HL-60 (cell line): ENCODE results near the gene MEF2C.

Experiments
- GABPA ChIP-seq: IDR thresholded peaks from 2 replicates; pipeline ENCODE4 v1.6.1; 2012; ENCODE audit warnings: low read depth
- POLR2AphosphoS5 ChIP-seq: IDR thresholded peaks from 2 replicates; pipeline ENCODE4 v1.6.1; 2012; ENCODE audit warnings: low read depth
- SPI1 ChIP-seq: IDR thresholded peaks from 2 replicates; pipeline ENCODE4 v1.6.1; 2012; ENCODE audit warnings: low read depth, mild to moderate bottlenecking, borderline replicate concordance
- TF ChIP-seq, protein P1 (sequence below): IDR thresholded peaks from one replicate; pipeline ENCODE4 v1.5.1; 2011; ENCODE audit warnings: low read length, control low read depth, inconsistent platforms; ENCODE audit not compliant: insufficient read depth
- TF ChIP-seq, protein P2 (sequence below): IDR thresholded peaks from 2 replicates; pipeline ENCODE4 v1.6.1; 2012; ENCODE audit warnings: low read depth; ENCODE audit not compliant: insufficient replicate concordance

DNA sequence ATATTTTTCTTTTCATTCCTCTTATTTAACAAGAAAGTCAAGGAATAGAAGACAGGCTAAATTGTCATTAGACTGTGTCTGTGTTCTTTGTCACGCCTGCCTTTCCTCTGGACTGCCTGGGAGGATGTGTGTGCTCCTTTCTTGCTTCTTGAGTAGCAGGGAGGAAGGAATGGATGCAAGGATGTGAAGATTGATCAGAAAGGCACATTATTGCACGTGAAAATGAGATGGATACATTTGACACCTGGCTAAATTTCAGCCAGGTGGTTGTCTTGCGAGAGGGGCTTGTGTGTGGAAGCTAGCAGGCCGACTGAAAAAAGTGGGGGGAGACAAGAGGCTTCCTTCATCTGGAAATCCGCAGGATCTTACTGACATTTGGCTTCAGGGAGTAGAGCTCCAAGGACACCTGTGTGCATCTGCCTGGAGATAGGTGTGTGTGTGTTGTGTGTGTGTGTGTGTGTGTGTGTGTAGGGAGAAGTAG, 200.1 kb downstream of the MEF2C start:
- TF ChIP-seq, protein P1, sequence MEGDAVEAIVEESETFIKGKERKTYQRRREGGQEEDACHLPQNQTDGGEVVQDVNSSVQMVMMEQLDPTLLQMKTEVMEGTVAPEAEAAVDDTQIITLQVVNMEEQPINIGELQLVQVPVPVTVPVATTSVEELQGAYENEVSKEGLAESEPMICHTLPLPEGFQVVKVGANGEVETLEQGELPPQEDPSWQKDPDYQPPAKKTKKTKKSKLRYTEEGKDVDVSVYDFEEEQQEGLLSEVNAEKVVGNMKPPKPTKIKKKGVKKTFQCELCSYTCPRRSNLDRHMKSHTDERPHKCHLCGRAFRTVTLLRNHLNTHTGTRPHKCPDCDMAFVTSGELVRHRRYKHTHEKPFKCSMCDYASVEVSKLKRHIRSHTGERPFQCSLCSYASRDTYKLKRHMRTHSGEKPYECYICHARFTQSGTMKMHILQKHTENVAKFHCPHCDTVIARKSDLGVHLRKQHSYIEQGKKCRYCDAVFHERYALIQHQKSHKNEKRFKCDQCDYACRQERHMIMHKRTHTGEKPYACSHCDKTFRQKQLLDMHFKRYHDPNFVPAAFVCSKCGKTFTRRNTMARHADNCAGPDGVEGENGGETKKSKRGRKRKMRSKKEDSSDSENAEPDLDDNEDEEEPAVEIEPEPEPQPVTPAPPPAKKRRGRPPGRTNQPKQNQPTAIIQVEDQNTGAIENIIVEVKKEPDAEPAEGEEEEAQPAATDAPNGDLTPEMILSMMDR, result no peak
- TF ChIP-seq, protein P2, sequence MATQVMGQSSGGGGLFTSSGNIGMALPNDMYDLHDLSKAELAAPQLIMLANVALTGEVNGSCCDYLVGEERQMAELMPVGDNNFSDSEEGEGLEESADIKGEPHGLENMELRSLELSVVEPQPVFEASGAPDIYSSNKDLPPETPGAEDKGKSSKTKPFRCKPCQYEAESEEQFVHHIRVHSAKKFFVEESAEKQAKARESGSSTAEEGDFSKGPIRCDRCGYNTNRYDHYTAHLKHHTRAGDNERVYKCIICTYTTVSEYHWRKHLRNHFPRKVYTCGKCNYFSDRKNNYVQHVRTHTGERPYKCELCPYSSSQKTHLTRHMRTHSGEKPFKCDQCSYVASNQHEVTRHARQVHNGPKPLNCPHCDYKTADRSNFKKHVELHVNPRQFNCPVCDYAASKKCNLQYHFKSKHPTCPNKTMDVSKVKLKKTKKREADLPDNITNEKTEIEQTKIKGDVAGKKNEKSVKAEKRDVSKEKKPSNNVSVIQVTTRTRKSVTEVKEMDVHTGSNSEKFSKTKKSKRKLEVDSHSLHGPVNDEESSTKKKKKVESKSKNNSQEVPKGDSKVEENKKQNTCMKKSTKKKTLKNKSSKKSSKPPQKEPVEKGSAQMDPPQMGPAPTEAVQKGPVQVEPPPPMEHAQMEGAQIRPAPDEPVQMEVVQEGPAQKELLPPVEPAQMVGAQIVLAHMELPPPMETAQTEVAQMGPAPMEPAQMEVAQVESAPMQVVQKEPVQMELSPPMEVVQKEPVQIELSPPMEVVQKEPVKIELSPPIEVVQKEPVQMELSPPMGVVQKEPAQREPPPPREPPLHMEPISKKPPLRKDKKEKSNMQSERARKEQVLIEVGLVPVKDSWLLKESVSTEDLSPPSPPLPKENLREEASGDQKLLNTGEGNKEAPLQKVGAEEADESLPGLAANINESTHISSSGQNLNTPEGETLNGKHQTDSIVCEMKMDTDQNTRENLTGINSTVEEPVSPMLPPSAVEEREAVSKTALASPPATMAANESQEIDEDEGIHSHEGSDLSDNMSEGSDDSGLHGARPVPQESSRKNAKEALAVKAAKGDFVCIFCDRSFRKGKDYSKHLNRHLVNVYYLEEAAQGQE, result no peak
- TF ChIP-seq POLR2AphosphoS5, result no peak
- TF ChIP-seq GABPA, result no peak
- no peak for TF ChIP-seq SPI1
